KG1 (cell line): Measurements from ENCODE around the gene CCDC117.
A peak's percentile ranks its signal among the peaks of the same experiment; 100 is the strongest.
"Not testable (repeated sequence)": the region's sequence is repeated elsewhere in the genome, so short reads cannot be mapped to it uniquely, and the experiment has no call there.

Source experiments
- DNase-seq: peaks from one replicate; lab custom pipeline; 2025; lab: John Stamatoyannopoulos, UW

The CCDC117 gene

GRCh38 chr22:28801845-28802594 is 29.5 kb downstream of the CCDC117 start:
- DNase-seq, result peak; percentile 68

GRCh38 chr22:28802595-28803123 is 30.2 kb downstream of the CCDC117 start:
- DNase-seq, result no peak

GRCh38 chr22:28805426-28805825 is 32.9 kb downstream of the CCDC117 start:
- not testable (repeated sequence) for DNase-seq

GRCh38 chr22:28808716-28809355 is 36.3 kb downstream of the CCDC117 start:
- DNase-seq, result no peak

- DNase-seq, result peak; percentile 83
Observed at GRCh38 chr22:28810821-28811491, 38.5 kb downstream of the CCDC117 start.

GRCh38 chr22:28812516-28812915 is 40.0 kb downstream of the CCDC117 start:
- DNase-seq, result no peak

GRCh38 chr22:28813772-28814518 is 41.5 kb downstream of the CCDC117 start:
- no peak for DNase-seq

- DNase-seq, result no peak
Observed at GRCh38 chr22:28815111-28815510, 42.6 kb downstream of the CCDC117 start.

- no peak for DNase-seq
Observed at GRCh38 chr22:28815729-28816128, 43.2 kb downstream of the CCDC117 start.

- DNase-seq, result no peak
Observed at GRCh38 chr22:28817064-28817463, 44.6 kb downstream of the CCDC117 start.

- no peak for DNase-seq
Observed at GRCh38 chr22:28817919-28818859, 45.7 kb downstream of the CCDC117 start.

- DNase-seq, result no peak
Observed at GRCh38 chr22:28819253-28820096, 47.0 kb downstream of the CCDC117 start.

GRCh38 chr22:28820885-28821284 is 48.4 kb downstream of the CCDC117 start:
- DNase-seq, result no peak

GRCh38 chr22:28821452-28821851 is 49.0 kb downstream of the CCDC117 start:
- DNase-seq, result no peak

- peak; percentile 39 for DNase-seq
Observed at GRCh38 chr22:28822930-28823551, 50.5 kb downstream of the CCDC117 start.

GRCh38 chr22:28824455-28824854 is 52.0 kb downstream of the CCDC117 start:
- not testable (repeated sequence) for DNase-seq

GRCh38 chr22:28826430-28826829 is 53.9 kb downstream of the CCDC117 start:
- DNase-seq, result not testable (repeated sequence)

- no peak for DNase-seq
Observed at GRCh38 chr22:28826921-28827320, 54.4 kb downstream of the CCDC117 start.
